Choroid plexus epithelial cell (primary cell): Measurements from ENCODE around the gene USP20.
"Not testable (repeated sequence)": the region's sequence is repeated elsewhere in the genome, so short reads cannot be mapped to it uniquely, and the experiment has no call there.

Experiments used
- DNase-seq: peaks from one replicate; pipeline ENCODE4 v3.0.0-alpha.2; 2010; ENCODE audit warnings: low read depth
- H3K4me3 ChIP-seq: 2 replicates; pipeline ENCODE4 v1.5.1; 2011; ENCODE audit warnings: low read depth, mild to moderate bottlenecking, control low read depth, low read length, moderate library complexity
- CTCF ChIP-seq: conservative IDR thresholded peaks from 2 replicates; pipeline ENCODE4 v1.5.1; 2011; ENCODE audit warnings: low read depth, mild to moderate bottlenecking, control low read depth, inconsistent platforms, low read length, moderate library complexity

The USP20 gene

GRCh38 chr9:129886226-129887174, 51.2 kb downstream of the USP20 start:
- no peak for DNase-seq
- no peak for TF ChIP-seq CTCF
- H3K4me3 ChIP-seq: no peak overlapping the region

- peak; percentile 70 for DNase-seq
- peak; percentile 57 for TF ChIP-seq CTCF
- H3K4me3 ChIP-seq: no peak overlapping the region
These were observed 52.4 kb downstream of the USP20 start for GRCh38 chr9:129887334-129888292.

GRCh38 chr9:129888293-129889121, 53.2 kb downstream of the USP20 start:
- TF ChIP-seq CTCF: no peak
- no peak overlapping the region for H3K4me3 ChIP-seq
- no peak for DNase-seq

GRCh38 chr9:129889122-129889940, 54.1 kb downstream of the USP20 start:
- no peak for TF ChIP-seq CTCF
- H3K4me3 ChIP-seq: no peak overlapping the region
- no peak for DNase-seq

GRCh38 chr9:129889941-129890717, 54.9 kb downstream of the USP20 start:
- H3K4me3 ChIP-seq: no peak overlapping the region
- DNase-seq: no peak
- no peak for TF ChIP-seq CTCF

GRCh38 chr9:129890718-129891299, 55.6 kb downstream of the USP20 start:
- H3K4me3 ChIP-seq, DNase-seq: not testable (repeated sequence)
